ENCODE measurements around the gene RPN1.

DNA sequence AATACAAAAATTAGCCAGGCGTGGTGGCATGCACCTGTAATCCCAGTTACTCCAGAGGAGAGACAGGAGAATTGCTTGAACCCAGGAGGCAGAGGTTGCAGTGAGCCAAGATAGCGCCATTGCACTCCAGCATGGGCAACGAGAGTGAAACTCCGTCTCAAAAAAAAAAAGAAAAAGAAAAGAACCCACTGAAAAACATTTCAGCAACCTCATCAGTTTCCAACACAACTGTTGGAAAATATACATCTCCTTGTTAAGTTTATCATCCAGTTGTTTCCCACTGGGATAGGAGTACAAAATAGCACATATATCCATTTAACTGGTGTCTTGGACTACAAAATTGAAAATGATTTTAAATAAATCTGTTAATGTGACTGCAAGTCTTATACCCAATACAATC is 2.2 kb downstream of the RPN1 start:
- TF ChIP-seq POLR2AphosphoS5 (IDR thresholded peaks at IDR 0.05; ENCODE audit: low read depth, low read length) = no peak
- TF ChIP-seq POLR2A (IDR thresholded peaks at IDR 0.05; ENCODE audit: low read depth, low read length) = no peak
